CD4-positive, alpha-beta T cell treated with Interleukin-17A for 4 hours (primary cell): ENCODE results near the gene OPN1SW.

ENCODE experiments used
- DNase-seq: peaks from one replicate; pipeline ENCODE4 v3.0.0-alpha.2; 2020; ENCODE audit warnings: mixed read lengths

Gene OPN1SW

DNA sequence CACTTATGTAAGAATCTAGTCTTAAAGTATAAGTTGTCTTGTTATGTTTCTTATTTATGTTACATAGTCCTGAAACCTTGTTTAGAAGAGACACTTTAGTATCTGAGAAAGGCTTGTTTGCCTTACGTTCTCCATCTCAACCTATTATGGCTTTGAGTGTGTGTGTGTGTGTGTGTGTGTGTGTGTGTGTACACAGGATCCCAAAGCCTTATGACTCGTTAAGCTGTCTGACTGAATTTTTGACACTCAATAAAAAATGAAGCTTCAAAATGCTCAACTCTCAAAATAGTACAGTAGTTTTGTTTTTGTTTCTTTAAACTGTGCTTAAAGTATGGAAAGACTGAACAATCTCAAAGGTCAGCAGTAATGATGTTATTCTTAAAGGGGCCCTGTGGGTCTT lies 18.4 kb downstream of the OPN1SW start:
- no peak for DNase-seq

GRCh38 chr7:128755819-128756476 lies 19.6 kb downstream of the OPN1SW start:
- DNase-seq, result no peak

DNA sequence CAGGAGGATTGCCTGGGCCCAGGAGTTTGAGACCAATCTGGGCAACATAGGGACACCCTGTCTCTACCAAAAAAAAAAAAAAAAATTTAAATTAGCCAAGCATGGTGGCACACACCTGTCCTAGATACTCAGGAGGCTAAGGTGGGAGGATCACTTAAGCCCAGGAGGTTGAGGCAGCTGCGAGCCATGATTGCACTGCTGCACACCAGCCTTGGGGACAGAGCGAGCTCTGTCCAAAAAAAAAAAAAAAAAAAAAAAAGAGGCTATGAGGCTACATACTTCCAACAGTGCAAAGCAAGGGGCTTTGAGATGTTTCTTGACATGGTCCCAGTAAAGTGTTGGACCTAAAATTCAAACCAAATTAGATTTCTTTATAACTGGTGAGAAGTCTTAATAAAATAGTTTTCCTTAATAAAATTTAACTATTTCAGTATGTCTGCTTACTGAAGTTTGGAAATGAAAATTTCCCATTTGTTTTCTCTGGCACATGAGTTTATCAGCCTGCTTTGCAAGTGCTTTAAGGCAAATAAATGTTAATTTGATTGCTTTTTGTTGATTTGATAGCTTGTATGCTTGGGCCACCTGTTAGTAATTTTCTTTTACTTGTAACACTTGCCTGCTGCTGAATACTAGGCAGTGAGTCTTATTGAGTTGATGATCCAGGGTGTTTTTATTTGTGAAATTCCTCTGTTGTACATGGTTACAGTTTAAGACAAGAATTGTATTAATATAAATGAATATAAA lies 20.3 kb downstream of the OPN1SW start:
- no peak for DNase-seq

DNA sequence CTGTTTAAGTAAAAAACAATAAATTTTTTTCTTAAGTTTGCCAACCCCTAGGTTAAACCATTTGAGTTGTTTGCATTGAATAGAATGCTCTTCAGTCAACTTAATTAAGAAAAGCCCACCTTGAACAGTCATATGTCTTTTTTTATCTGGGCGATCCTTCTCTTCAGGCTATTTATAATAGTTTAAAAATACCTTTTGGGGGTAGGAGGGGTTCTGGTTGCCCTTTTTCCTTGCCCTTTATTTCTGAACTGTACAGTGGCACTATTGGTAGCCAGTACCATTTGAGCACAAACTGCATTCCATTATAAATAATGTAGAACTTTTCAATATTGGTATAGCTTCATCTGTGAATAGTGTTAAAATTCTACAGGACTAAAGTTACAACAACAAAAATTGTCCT lies 23.3 kb downstream of the OPN1SW start:
- no peak for DNase-seq

- DNase-seq, result no peak
Observed at GRCh38 chr7:128747327-128748079, 28.1 kb downstream of the OPN1SW start.

DNA sequence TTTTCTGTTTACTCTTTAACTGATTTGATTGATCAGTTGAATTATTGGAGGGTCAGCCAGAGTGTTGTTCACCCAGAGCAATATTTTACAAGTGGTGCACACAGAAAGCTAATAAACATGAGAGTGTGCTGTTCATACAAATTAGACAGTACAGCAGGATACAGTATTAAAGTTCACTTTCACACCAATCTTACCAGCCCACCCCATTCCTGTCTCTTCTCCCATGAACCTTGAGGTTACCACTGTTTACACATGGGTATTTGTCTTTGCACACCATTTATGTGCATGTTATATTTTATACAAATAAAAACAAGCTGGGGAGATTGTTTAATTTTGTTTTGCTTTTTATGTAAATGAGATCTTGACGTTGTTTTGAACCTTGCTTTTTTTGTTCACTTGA lies 29.9 kb downstream of the OPN1SW start:
- no peak for DNase-seq

DNA sequence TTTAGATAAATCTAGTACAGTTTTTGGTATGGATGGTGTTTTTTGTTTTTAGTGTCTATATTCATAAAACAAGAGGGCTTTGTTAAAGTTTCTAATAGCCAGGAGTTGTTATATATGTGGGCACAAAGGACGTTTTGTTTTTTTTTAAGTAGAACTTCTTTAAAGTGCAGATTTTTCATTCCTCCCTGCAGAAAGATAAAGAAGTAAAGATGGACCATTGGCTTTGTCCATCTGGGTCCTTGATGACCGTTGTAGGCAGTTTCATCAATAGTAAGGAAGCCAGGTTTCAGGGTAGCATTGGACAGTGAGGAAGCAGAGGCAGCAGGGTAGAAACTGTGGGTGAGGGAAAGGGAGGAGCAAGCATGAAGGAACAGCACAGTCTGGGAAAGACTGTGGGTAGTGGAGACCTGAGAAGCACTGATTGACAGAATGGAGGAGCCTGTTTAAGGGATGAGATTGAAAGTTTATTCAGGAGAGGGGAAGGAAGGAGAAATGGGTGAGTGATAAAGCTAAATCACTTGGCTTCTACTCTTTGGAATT lies 31.2 kb downstream of the OPN1SW start:
- no peak for DNase-seq

DNA sequence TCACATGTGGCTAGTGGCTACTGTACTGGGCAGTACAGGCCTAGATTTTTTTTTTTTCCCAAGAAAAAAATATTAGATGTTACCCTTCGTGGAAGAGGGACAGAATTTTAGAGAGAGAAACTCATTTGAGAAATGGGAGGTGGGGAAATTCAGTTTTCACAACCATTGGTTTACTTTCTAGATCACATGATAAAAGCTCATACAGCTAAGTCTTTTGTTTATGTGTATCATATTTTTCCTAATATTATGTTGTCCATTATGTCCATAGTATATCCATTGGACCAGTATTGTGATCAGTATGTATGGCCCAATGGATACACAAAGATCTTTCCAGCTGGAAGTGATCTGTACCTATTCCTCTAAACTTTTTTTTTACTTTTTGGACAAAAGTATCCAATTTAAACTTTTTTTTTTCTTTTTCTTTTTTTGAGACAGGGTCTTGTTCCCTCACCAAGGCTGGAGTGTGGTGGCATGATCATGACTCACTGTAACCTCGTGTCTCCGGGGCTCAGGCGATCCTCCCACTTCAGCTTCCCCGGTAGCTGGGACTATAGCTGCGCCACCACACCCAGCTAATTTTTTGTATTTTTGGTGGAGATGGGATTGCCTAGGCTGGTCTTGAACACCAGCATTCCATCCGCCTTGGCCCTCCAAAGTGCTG lies 32.4 kb downstream of the OPN1SW start:
- no peak for DNase-seq

- DNase-seq, result no peak
Observed at GRCh38 chr7:128742206-128742605, 33.4 kb downstream of the OPN1SW start.

GRCh38 chr7:128741491-128741890 lies 34.1 kb downstream of the OPN1SW start:
- no peak for DNase-seq

DNA sequence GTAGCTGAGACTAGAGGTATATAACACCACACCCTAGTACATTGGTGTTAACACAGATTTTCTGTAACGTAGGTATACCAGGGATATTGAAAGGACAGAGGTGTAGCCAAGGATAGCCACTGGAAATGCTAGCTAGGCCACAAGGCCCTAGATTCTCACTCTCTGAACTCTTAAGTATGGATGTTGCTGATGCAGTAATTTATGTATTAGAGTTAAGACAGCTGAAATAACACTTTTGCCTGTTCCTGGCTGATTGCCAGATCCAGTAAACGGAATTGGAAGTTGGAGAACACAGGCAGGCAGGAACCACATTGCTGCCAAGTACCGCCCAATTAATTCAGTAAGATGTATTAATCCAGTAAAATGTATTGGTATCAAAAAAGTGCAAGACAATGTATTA lies 34.6 kb downstream of the OPN1SW start:
- DNase-seq, result no peak

DNA sequence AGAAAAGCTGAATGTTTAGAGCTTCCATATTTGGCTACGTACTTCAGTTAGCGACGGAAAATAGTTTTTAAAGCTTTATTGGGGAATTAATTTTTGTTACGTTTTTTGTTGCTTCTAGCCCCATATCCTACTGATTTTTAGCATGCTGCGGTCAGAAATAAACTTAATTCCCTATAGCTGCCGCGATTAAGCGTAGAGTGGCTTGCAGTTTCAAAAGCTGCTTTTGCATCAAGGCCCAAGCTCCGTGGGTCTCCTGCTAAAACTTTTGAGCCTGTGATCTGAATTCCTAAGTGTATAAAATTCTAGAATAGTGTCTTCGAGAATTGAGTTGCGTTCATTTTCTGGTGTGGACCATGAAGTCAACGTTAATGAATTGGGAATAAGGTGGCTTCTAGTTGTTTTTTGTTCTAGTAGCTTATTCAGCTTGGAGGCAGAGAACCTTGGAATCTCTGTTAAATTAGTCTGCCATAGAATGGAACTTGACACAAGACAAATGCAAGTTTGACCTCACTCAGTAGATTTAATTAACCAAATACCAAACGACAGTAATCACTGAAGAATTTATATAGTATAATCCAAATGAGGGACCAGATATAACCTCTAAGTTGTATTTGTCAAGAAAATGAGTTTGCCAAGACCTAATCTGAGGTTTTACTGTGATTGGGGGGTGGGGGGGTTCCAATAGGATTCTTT lies 35.5 kb downstream of the OPN1SW start:
- DNase-seq, result no peak

GRCh38 chr7:128739048-128739962 lies 36.3 kb downstream of the OPN1SW start, which contains the start of gene CALU:
TSS of gene CALU (plus strand) at chr7:128739359. CDS start at chr7:128748584, 9,225 bp downstream.
- DNase-seq, result peak; percentile 95

GRCh38 chr7:128738570-128739047 lies 37.0 kb downstream of the OPN1SW start:
- DNase-seq, result peak; percentile 12

DNA sequence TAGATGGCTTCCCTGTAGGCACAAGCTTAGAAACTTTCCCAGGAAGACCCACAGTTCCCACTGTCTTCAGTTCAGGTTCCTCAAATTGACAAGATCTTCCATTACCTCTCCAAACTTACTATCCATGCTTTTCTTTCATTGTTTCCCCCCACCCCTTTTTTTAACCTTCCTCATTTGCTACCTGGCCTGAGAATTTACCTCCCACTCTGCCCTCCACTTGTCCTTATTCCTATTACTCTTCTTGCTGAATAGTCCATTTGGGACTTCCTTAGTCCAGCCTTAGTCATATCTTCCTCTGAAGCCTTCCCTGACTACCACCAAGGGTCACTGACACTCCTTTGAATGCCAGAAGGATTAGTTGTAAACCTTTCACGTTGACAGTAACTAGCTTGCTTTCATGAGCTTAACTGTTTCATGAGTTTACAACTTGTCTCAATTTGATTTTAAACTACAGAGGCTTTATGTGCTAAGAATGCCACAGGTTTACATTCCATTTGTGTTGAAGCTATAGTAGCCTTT lies 37.7 kb downstream of the OPN1SW start:
- no peak for DNase-seq

- no peak for DNase-seq
Observed at GRCh38 chr7:128737441-128737840, 38.2 kb downstream of the OPN1SW start.

DNA sequence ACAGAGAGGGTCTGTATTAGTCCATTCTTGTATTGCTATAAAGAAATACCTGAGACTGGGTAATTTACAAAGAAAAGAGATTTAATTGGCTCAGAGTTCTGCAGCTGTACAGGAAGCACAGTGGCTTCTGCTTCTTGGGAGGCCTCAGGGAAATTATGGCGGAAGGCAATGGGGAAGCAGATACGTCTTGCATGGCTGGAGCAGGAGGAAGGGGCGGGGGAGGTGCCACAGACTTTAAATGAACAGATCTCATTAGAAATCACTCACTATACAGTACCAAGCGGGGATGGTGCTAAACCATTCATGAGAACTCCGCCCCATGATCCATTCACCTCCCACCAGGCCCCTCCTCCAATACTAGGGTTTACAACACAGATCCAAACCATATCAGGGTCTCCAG lies 40.2 kb downstream of the OPN1SW start:
- no peak for DNase-seq

- DNase-seq, result no peak
Observed at GRCh38 chr7:128734890-128735289, 40.7 kb downstream of the OPN1SW start.

GRCh38 chr7:128733278-128733645 lies 42.3 kb downstream of the OPN1SW start:
- DNase-seq, result no peak

DNA sequence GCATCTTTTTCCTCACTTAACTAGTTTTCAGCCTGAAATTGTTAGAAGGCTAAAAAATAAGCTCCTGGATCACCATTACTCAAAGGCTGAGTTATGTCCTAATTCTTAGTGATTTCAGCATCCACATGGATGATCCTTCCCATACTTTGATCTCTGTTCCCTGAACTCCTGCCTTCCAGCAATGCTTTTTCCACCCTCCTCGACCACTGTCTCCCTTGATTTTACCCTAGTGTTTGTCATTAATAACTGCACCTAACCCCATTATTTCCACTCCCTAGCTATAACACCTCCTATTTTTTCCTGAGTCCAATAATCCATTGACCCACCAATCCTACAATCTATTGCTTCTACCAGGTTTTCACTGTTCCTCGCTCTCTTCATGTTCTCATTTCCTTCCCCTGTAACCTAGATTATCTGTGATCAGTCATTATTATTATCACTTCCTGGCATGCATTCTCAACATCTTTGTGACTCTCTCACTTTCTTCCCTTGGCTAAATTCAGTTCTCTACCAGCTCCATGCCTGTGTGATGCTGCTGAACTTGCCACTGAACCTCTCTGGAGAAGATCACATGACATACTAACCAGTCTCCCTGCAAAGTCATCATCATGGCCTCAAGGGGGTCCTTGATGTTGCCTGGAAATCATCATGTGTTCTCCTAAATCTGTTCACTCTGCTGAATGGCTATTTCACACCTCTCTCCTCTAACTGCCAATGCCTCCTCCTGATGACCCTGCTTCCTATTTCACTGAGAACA lies 42.9 kb downstream of the OPN1SW start:
- DNase-seq, result no peak
